ENCODE measurements around the gene AHNAK.

Gene AHNAK

GRCh38 chr11:62546244-62546928 lies at the start of gene AHNAK:
TSS of gene AHNAK (minus strand) at chr11:62546806. CDS start at chr11:62536098, 10,708 bp downstream.
- H3K79me2 ChIP-seq (ENCODE audit: insufficient read depth, low read length) = no peaks in the 10 kb centered on the region
- H3F3A ChIP-seq (ENCODE audit: insufficient read depth, low read length) = no peaks in the 10 kb centered on the region
- no peak within 1 kb of the TSS for H3K9ac ChIP-seq (ENCODE audit: low read length)
- H3K4me3 ChIP-seq (ENCODE audit: low read depth, low read length, poor library complexity, severe bottlenecking) = no peak within 1 kb of the TSS
- no peak for TF ChIP-seq EZH2 (IDR thresholded peaks at IDR 0.05; ENCODE audit: borderline replicate concordance, low read length)
- TF ChIP-seq CTCF (IDR thresholded peaks at IDR 0.05; ENCODE audit: low read length) = no peak
- no peaks in the 10 kb centered on the region for H3K9me2 ChIP-seq (ENCODE audit: low read depth, low read length)
- H3K27ac ChIP-seq (ENCODE audit: low read depth, low read length, poor library complexity, severe bottlenecking) = no peak within 1 kb of the TSS
- H3K36me3 ChIP-seq (ENCODE audit: insufficient read depth, low read length) = no peaks in the 10 kb centered on the region
- peaks cover 4% of the 10 kb centered on the region for H3K27me3 ChIP-seq (ENCODE audit: insufficient read depth, low read length)
- peaks cover 21% of the 10 kb centered on the region for H3K4me1 ChIP-seq (ENCODE audit: insufficient read depth, low read length, severe bottlenecking)
- H2AFZ ChIP-seq (ENCODE audit: low read length) = no peak within 1 kb of the TSS
- H3K4me2 ChIP-seq (ENCODE audit: low read length) = peak within 1 kb of the TSS; percentile 33; the same call in 1 of the 2 replicates
- H3K9me3 ChIP-seq (ENCODE audit: low read length) = no peaks in the 10 kb centered on the region
- no peaks in the 10 kb centered on the region for H4K20me1 ChIP-seq (ENCODE audit: insufficient read depth, low read length)

- Histone ChIP-seq H3K9me3 (ENCODE audit: low read length) (no peaks in the 10 kb centered on the region), H3K4me3 (ENCODE audit: low read depth, low read length, poor library complexity, severe bottlenecking) (no peak overlapping the region), H3K79me2 (ENCODE audit: insufficient read depth, low read length) (peaks cover 23% of the 10 kb centered on the region), H3K4me1 (ENCODE audit: insufficient read depth, low read length, severe bottlenecking) (peaks cover 41% of the 10 kb centered on the region), H3K27ac (ENCODE audit: low read depth, low read length, poor library complexity, severe bottlenecking) (no peak overlapping the region), H4K20me1 (ENCODE audit: insufficient read depth, low read length) (no peaks in the 10 kb centered on the region), H3K4me2 (ENCODE audit: low read length) (no peak overlapping the region), H2AFZ (ENCODE audit: low read length) (no peak overlapping the region), H3K9me2 (ENCODE audit: low read depth, low read length) (no peaks in the 10 kb centered on the region), H3K36me3 (ENCODE audit: insufficient read depth, low read length) (peaks cover 76% of the 10 kb centered on the region), H3K9ac (ENCODE audit: low read length) (no peak overlapping the region), H3F3A (ENCODE audit: insufficient read depth, low read length) (no peaks in the 10 kb centered on the region), H3K27me3 (ENCODE audit: insufficient read depth, low read length) (no peaks in the 10 kb centered on the region)
- no peak for TF ChIP-seq EZH2 (IDR thresholded peaks at IDR 0.05; ENCODE audit: borderline replicate concordance, low read length)
Measured at GRCh38 chr11:62595124-62595523, 48.5 kb upstream of the AHNAK start.

GRCh38 chr11:62593434-62594044 lies 46.9 kb upstream of the AHNAK start:
- peaks cover 69% of the 10 kb centered on the region for H3K36me3 ChIP-seq (ENCODE audit: insufficient read depth, low read length)
- H3K9me2 ChIP-seq (ENCODE audit: low read depth, low read length) = no peaks in the 10 kb centered on the region
- H3F3A ChIP-seq (ENCODE audit: insufficient read depth, low read length) = no peaks in the 10 kb centered on the region
- peaks cover 18% of the 10 kb centered on the region for H3K79me2 ChIP-seq (ENCODE audit: insufficient read depth, low read length)
- no peaks in the 10 kb centered on the region for H4K20me1 ChIP-seq (ENCODE audit: insufficient read depth, low read length)
- no peaks in the 10 kb centered on the region for H3K9me3 ChIP-seq (ENCODE audit: low read length)
- H2AFZ ChIP-seq (ENCODE audit: low read length) = no peak overlapping the region
- H3K4me1 ChIP-seq (ENCODE audit: insufficient read depth, low read length, severe bottlenecking) = peaks cover 36% of the 10 kb centered on the region
- H3K27ac ChIP-seq (ENCODE audit: low read depth, low read length, poor library complexity, severe bottlenecking) = no peak overlapping the region
- TF ChIP-seq CTCF (IDR thresholded peaks at IDR 0.05; ENCODE audit: low read length) = peak; percentile 83
- no peak for TF ChIP-seq EZH2 (IDR thresholded peaks at IDR 0.05; ENCODE audit: borderline replicate concordance, low read length)
- H3K4me2 ChIP-seq (ENCODE audit: low read length) = no peak overlapping the region
- H3K4me3 ChIP-seq (ENCODE audit: low read depth, low read length, poor library complexity, severe bottlenecking) = no peak overlapping the region
- H3K27me3 ChIP-seq (ENCODE audit: insufficient read depth, low read length) = no peaks in the 10 kb centered on the region
- no peak overlapping the region for H3K9ac ChIP-seq (ENCODE audit: low read length)
